ENCODE results near the gene NOG. TPM values are rescaled to one million over a fixed set of nuclear protein-coding genes. Genes with fewer than 3 reads are reported as not detected.

The NOG gene
- polyA plus RNA-seq, 2 of the 4 experiments (the other 2 are of a cell fraction) = 0.25 to 0.67 TPM

DNA sequence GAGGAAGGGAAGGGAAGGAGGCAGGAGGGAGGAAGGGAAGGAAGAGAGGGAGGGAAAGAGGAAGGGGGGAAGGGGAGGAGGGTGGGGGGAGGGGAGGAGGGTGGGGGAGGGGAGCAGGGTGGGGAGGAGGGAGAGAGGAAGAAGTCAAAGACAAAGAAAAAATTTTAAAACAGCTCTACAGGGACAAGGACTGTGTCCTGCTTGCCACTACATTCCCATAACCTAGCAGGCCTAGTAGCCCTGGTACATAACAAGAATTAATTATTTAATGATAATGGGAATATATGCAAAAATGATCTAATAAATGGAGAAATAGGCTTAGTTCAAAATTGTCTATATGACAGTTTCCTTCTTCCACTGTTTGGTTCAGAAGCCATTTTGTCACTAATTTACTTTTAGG lies 47.6 kb upstream of the NOG start:
- no peaks in the 10 kb centered on the region for H3K9me3 ChIP-seq
- H3K4me1 ChIP-seq = no peaks in the 10 kb centered on the region
- no peak overlapping the region for H3K27ac ChIP-seq
- TF ChIP-seq MAFK (IDR thresholded peaks at IDR 0.05; ENCODE audit: partially characterized antibody) (peak; percentile 37), PHF8 (IDR thresholded peaks at IDR 0.05; ENCODE audit: borderline replicate concordance, low read depth) (no peak)
- ATAC-seq = no peak
- H3K4me3 ChIP-seq = no peak overlapping the region
- no peak overlapping the region for H3K4me2 ChIP-seq
- no peak for FAIRE-seq
- POLR2A ChIA-PET = no interaction called here
- CTCF ChIA-PET = interaction anchor here (1.3 kb wide), 1 partner anchor 234 kb away, joined by 4 read pairs; no protein-coding TSS in a partner anchor
- DNase-seq (ENCODE audit: low read depth in 1 of 2, low spot score in 1 of 2) = no peak

DNA sequence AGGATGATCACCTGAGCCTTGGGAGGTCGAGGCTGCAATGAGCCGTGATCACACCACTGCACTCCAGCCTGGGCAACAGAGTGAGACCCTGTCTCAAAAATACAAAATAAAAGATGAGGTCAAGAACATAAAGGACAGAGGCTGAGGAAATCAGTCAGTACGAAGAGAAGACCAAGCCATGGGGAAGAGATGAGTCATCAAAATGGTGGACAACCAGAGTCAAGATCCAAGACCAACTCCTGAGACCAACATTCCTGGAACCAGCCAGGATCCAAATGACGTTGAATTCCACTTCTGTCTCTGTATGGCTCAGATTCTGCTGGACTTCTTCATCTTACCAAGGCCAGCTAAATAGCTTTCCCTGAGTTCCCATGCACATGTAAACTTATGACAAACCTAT lies 44.8 kb upstream of the NOG start:
- POLR2A ChIA-PET = no interaction called here
- Histone ChIP-seq H3K27ac (no peak overlapping the region), H3K9me3 (peaks cover 16% of the 10 kb centered on the region; the same call in 2 of the 3 replicates), H3K4me1 (no peaks in the 10 kb centered on the region), H3K4me3 (no peak overlapping the region), H3K4me2 (no peak overlapping the region)
- FAIRE-seq = peak; percentile 46
- CTCF ChIA-PET = interaction anchor here (1.4 kb wide), 1 partner anchor 44 kb away, joined by 3 read pairs; no protein-coding TSS in a partner anchor
- no peak for DNase-seq (ENCODE audit: low read depth in 1 of 2, low spot score in 1 of 2)
- no peak for ATAC-seq
- TF ChIP-seq, protein P1, sequence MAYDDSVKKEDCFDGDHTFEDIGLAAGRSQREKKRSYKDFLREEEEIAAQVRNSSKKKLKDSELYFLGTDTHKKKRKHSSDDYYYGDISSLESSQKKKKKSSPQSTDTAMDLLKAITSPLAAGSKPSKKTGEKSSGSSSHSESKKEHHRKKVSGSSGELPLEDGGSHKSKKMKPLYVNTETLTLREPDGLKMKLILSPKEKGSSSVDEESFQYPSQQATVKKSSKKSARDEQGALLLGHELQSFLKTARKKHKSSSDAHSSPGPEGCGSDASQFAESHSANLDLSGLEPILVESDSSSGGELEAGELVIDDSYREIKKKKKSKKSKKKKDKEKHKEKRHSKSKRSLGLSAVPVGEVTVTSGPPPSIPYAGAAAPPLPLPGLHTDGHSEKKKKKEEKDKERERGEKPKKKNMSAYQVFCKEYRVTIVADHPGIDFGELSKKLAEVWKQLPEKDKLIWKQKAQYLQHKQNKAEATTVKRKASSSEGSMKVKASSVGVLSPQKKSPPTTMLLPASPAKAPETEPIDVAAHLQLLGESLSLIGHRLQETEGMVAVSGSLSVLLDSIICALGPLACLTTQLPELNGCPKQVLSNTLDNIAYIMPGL (CRISPR knock-in tag; IDR thresholded peaks at IDR 0.05; ENCODE audit: borderline replicate concordance) = no peak
- TF ChIP-seq SMC3 (IDR thresholded peaks at IDR 0.05) (no peak), RARB (CRISPR knock-in tag; IDR thresholded peaks at IDR 0.05) (no peak), FOSL2 (IDR thresholded peaks at IDR 0.05) (no peak), FOSL2 (CRISPR knock-in tag; IDR thresholded peaks at IDR 0.05) (peak; percentile 56), RNF2 (IDR thresholded peaks at IDR 0.05; ENCODE audit: borderline replicate concordance, low read depth) (no peak), FOXS1 (CRISPR knock-in tag; IDR thresholded peaks at IDR 0.05) (no peak)
- TF ChIP-seq, protein P2, sequence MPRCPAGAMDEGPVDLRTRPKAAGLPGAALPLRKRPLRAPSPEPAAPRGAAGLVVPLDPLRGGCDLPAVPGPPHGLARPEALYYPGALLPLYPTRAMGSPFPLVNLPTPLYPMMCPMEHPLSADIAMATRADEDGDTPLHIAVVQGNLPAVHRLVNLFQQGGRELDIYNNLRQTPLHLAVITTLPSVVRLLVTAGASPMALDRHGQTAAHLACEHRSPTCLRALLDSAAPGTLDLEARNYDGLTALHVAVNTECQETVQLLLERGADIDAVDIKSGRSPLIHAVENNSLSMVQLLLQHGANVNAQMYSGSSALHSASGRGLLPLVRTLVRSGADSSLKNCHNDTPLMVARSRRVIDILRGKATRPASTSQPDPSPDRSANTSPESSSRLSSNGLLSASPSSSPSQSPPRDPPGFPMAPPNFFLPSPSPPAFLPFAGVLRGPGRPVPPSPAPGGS (IDR thresholded peaks at IDR 0.05) = no peak
- WGBS (ENCODE audit: missing lambda C conversion rate) = 21% methylated on average over 4 of the region's 4 CpGs

DNA sequence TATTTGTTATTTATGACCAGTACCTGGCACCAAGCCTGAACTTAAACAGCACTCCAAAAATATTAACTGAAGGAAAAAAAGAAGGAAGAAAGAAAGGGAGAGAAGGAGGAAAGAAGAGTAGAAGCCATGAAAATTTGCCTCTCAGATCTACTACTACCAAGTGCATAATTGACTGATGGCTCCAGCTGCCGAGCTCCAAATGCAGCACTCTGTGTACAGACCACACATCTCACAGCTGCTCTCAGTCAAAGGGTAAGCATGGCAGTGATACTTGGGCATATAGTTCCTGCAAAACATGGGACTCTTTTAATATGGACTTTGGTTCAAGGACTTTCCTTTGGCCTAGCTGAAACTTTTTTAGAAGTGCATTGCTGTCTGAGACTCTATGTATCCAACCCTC lies 44.0 kb upstream of the NOG start:
- CTCF ChIA-PET = interaction anchor here (0.7 to 1.4 kb wide), 2 partner anchors 43 to 50 kb away, joined by 3 read pairs; no protein-coding TSS in a partner anchor
- TF ChIP-seq MAZ (IDR thresholded peaks at IDR 0.05; ENCODE audit: borderline replicate concordance, low read depth, low read length) = no peak
- TF ChIP-seq TFCP2L1 (CRISPR knock-in tag; IDR thresholded peaks at IDR 0.05) = no peak

DNA sequence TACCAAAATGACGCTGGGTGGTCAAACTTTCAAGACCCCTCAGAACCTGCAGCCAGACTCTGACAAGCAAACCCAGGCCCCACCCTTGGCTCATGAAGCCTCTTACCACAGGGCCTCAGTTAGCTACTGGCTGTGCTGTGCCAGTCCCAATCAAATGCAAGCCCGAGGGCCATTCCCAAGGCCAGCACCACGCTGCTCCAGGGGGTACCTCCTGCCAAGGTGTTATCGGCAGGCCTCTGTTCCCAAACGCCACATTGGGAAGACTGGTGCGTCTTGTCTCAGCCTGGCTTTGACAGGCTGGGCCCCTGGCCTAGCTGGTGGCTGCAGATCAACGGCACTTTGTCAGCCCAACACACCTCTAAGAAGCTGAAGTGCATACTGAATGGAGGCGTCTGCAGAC lies 35.8 kb upstream of the NOG start:
- FAIRE-seq = no peak
- no peak for DNase-seq (ENCODE audit: low read depth in 1 of 2, low spot score in 1 of 2)
- POLR2A ChIA-PET = no interaction called here
- Histone ChIP-seq H3K9me3 (peaks cover 1% of the 10 kb centered on the region; the same call in 2 of the 3 replicates), H3K4me3 (no peak overlapping the region), H3K27ac (no peak overlapping the region), H3K4me2 (no peak overlapping the region), H3K4me1 (no peaks in the 10 kb centered on the region)
- no peak for TF ChIP-seq FOSL2 (IDR thresholded peaks at IDR 0.05)
- no peak for TF ChIP-seq FOSL2 (CRISPR knock-in tag; IDR thresholded peaks at IDR 0.05)
- TF ChIP-seq, protein P3, sequence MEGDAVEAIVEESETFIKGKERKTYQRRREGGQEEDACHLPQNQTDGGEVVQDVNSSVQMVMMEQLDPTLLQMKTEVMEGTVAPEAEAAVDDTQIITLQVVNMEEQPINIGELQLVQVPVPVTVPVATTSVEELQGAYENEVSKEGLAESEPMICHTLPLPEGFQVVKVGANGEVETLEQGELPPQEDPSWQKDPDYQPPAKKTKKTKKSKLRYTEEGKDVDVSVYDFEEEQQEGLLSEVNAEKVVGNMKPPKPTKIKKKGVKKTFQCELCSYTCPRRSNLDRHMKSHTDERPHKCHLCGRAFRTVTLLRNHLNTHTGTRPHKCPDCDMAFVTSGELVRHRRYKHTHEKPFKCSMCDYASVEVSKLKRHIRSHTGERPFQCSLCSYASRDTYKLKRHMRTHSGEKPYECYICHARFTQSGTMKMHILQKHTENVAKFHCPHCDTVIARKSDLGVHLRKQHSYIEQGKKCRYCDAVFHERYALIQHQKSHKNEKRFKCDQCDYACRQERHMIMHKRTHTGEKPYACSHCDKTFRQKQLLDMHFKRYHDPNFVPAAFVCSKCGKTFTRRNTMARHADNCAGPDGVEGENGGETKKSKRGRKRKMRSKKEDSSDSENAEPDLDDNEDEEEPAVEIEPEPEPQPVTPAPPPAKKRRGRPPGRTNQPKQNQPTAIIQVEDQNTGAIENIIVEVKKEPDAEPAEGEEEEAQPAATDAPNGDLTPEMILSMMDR (IDR thresholded peaks at IDR 0.05) = no peak
- no peak for TF ChIP-seq TFCP2L1 (CRISPR knock-in tag; IDR thresholded peaks at IDR 0.05)
- no peak for TF ChIP-seq BHLHE40 (IDR thresholded peaks at IDR 0.05; ENCODE audit: low read depth, low read length)
- TF ChIP-seq, protein P4, sequence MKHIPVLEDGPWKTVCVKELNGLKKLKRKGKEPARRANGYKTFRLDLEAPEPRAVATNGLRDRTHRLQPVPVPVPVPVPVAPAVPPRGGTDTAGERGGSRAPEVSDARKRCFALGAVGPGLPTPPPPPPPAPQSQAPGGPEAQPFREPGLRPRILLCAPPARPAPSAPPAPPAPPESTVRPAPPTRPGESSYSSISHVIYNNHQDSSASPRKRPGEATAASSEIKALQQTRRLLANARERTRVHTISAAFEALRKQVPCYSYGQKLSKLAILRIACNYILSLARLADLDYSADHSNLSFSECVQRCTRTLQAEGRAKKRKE (CRISPR knock-in tag; IDR thresholded peaks at IDR 0.05; ENCODE audit: low read depth) = no peak
- TF ChIP-seq TP53 (CRISPR knock-in tag; IDR thresholded peaks at IDR 0.05) = no peak
- CTCF ChIA-PET = interaction anchor here (0.8 to 1.5 kb wide), 2 partner anchors 36 to 85 kb away, joined by 3 read pairs; partner anchors contain the start of gene NOG
- WGBS (ENCODE audit: missing lambda C conversion rate) = 28% methylated on average over 8 of the region's 8 CpGs
- no peak for ATAC-seq

More for the DNA sequence above, 44.0 kb upstream of the NOG start:
- 3% methylated on average over 1 of the region's 1 CpG for WGBS (ENCODE audit: missing lambda C conversion rate)
- Histone ChIP-seq H3K9me3 (peaks cover 16% of the 10 kb centered on the region; the same call in 2 of the 3 replicates), H3K4me1 (no peaks in the 10 kb centered on the region), H3K27ac (no peak overlapping the region), H3K4me3 (no peak overlapping the region), H3K4me2 (no peak overlapping the region)
- FAIRE-seq (no peak), ATAC-seq (no peak), DNase-seq (ENCODE audit: low read depth in 1 of 2, low spot score in 1 of 2) (no peak)
- POLR2A ChIA-PET = no interaction called here

Measured in A549 (cell line).